ENCODE results near the gene SMO.

DNA sequence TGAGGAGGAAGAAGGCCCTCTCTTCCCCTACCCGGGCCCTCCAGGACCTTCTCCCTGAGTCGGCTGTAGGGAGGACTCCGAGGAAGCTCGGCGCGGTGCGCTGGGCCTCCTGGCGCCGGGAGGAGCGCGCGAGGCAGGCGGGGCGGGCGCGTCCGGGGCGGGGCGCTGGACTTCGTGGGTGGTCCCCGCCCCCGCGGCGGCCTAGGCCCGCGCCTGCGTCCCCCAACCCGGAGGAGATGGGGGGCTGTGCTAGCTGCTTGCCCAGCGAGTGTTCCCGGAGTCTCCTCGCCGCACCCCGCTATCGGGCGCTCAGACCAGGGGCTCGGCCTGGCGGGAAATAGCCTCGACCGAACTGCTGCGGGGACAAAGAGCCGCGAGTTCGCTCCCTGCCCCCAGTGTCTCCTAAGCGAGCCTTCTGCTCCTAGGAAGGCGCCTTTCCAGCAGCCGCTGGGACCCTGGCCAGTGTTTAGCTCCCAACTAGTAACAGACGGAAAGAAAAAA, 19.2 kb upstream of the SMO start:
- TF ChIP-seq, protein P1, sequence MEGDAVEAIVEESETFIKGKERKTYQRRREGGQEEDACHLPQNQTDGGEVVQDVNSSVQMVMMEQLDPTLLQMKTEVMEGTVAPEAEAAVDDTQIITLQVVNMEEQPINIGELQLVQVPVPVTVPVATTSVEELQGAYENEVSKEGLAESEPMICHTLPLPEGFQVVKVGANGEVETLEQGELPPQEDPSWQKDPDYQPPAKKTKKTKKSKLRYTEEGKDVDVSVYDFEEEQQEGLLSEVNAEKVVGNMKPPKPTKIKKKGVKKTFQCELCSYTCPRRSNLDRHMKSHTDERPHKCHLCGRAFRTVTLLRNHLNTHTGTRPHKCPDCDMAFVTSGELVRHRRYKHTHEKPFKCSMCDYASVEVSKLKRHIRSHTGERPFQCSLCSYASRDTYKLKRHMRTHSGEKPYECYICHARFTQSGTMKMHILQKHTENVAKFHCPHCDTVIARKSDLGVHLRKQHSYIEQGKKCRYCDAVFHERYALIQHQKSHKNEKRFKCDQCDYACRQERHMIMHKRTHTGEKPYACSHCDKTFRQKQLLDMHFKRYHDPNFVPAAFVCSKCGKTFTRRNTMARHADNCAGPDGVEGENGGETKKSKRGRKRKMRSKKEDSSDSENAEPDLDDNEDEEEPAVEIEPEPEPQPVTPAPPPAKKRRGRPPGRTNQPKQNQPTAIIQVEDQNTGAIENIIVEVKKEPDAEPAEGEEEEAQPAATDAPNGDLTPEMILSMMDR (IDR thresholded peaks at IDR 0.05): no peak
- TF ChIP-seq POLR2A (IDR thresholded peaks at IDR 0.05): no peak
